Activated naive CD4-positive, alpha-beta T cell treated with anti-CD3 and anti-CD28 coated beads, Interleukin-2, amount 10 ng/mL, durations not matched to agents 7 days and 5 days (primary cell): Measurements from ENCODE around the gene GRID1.

Source experiments
- CTCF ChIA-PET: fragments of 350-600 bp; sonication (Branson Sonifier 250); formaldehyde crosslinking; loops from one replicate; lab custom pipeline; 2021; ENCODE audit warnings: antibody characterized with exemption; lab: Charles Lee
- DNase-seq: peaks from one replicate; pipeline ENCODE4 v3.0.0-alpha.2; 2020
- H3K27ac Mint-ChIP-seq: one replicate; pipeline ENCODE4 v1.8.0; 2021; ENCODE audit warnings: mild to moderate bottlenecking, moderate library complexity, mixed read lengths
- H3K27me3 Mint-ChIP-seq: one replicate; pipeline ENCODE4 v1.8.0; 2021; ENCODE audit warnings: mild to moderate bottlenecking, mixed read lengths
- H3K36me3 Mint-ChIP-seq: one replicate; pipeline ENCODE4 v1.8.0; 2021; ENCODE audit warnings: mixed read lengths
- H3K4me1 Mint-ChIP-seq: one replicate; pipeline ENCODE4 v1.8.0; 2021; ENCODE audit warnings: mixed read lengths
- H3K4me3 Mint-ChIP-seq: one replicate; pipeline ENCODE4 v1.8.0; 2021; ENCODE audit warnings: mild to moderate bottlenecking, moderate library complexity, mixed read lengths
- H3K9me3 Mint-ChIP-seq: one replicate; pipeline ENCODE4 v1.8.0; 2021; ENCODE audit warnings: mixed read lengths

Gene GRID1

GRCh38 chr10:86388119-86388704, 21.6 kb upstream of the GRID1 start:
- no peak for DNase-seq
- Mint-ChIP-seq H3K36me3 (no peaks in the 10 kb centered on the region), H3K9me3 (no peaks in the 10 kb centered on the region), H3K4me3 (no peak overlapping the region), H3K27ac (no peak overlapping the region), H3K27me3 (peaks cover 71% of the 10 kb centered on the region), H3K4me1 (peaks cover 3% of the 10 kb centered on the region)
- CTCF ChIA-PET: interaction anchor here (1.3 to 2.9 kb wide), 2 partner anchors 9 to 196 kb away, joined by 4 to 17 read pairs; no protein-coding TSS in a partner anchor

- CTCF ChIA-PET: interaction anchor here (1.3 to 2.9 kb wide), 2 partner anchors 8 to 197 kb away, joined by 4 to 17 read pairs; no protein-coding TSS in a partner anchor
Observed at GRCh38 chr10:86387178-86387794, 20.7 kb upstream of the GRID1 start.

GRCh38 chr10:86385806-86386205, 19.2 kb upstream of the GRID1 start:
- Mint-ChIP-seq H3K9me3 (no peaks in the 10 kb centered on the region), H3K36me3 (no peaks in the 10 kb centered on the region), H3K27ac (no peak overlapping the region), H3K4me1 (peaks cover 3% of the 10 kb centered on the region), H3K4me3 (no peak overlapping the region), H3K27me3 (peaks cover 54% of the 10 kb centered on the region)
- DNase-seq: no peak
- CTCF ChIA-PET: interaction anchor here (1.0 kb wide), 1 partner anchor 8 kb away, joined by 3 read pairs; no protein-coding TSS in a partner anchor

More at GRCh38 chr10:86387178-86387794, 20.7 kb upstream of the GRID1 start:
- no peaks in the 10 kb centered on the region for H3K36me3 Mint-ChIP-seq
- no peaks in the 10 kb centered on the region for H3K9me3 Mint-ChIP-seq
- H3K27me3 Mint-ChIP-seq: peaks cover 63% of the 10 kb centered on the region
- no peak overlapping the region for H3K27ac Mint-ChIP-seq
- peaks cover 3% of the 10 kb centered on the region for H3K4me1 Mint-ChIP-seq
- H3K4me3 Mint-ChIP-seq: no peak overlapping the region
- DNase-seq: no peak

- Mint-ChIP-seq H3K4me1 (no peaks in the 10 kb centered on the region), H3K27ac (no peak overlapping the region), H3K36me3 (no peaks in the 10 kb centered on the region), H3K4me3 (no peak overlapping the region), H3K27me3 (peaks cover 42% of the 10 kb centered on the region), H3K9me3 (no peaks in the 10 kb centered on the region)
- CTCF ChIA-PET: interaction anchor here (0.7 kb wide), 1 partner anchor 8 kb away, joined by 3 read pairs; no protein-coding TSS in a partner anchor
- no peak for DNase-seq
Observed at GRCh38 chr10:86377797-86378146, 11.2 kb upstream of the GRID1 start.

GRCh38 chr10:86376852-86377796, 10.5 kb upstream of the GRID1 start:
- DNase-seq: peak; percentile 84
- Mint-ChIP-seq H3K36me3 (no peaks in the 10 kb centered on the region), H3K4me3 (no peak overlapping the region), H3K27me3 (peaks cover 47% of the 10 kb centered on the region), H3K9me3 (no peaks in the 10 kb centered on the region), H3K4me1 (no peaks in the 10 kb centered on the region), H3K27ac (no peak overlapping the region)
- CTCF ChIA-PET: interaction anchor here (0.7 kb wide), 1 partner anchor 9 kb away, joined by 3 read pairs; no protein-coding TSS in a partner anchor

GRCh38 chr10:86376403-86376802, 9.8 kb upstream of the GRID1 start:
- H3K27me3 Mint-ChIP-seq: peaks cover 54% of the 10 kb centered on the region
- CTCF ChIA-PET: no interaction called here

GRCh38 chr10:86375204-86375603, 8.6 kb upstream of the GRID1 start:
- DNase-seq: no peak
- no peaks in the 10 kb centered on the region for H3K4me1 Mint-ChIP-seq
- H3K4me3 Mint-ChIP-seq: no peak overlapping the region
- no peaks in the 10 kb centered on the region for H3K36me3 Mint-ChIP-seq
- H3K27me3 Mint-ChIP-seq: peaks cover 55% of the 10 kb centered on the region
- H3K9me3 Mint-ChIP-seq: no peaks in the 10 kb centered on the region
- CTCF ChIA-PET: no interaction called here
- no peak overlapping the region for H3K27ac Mint-ChIP-seq

More at GRCh38 chr10:86376403-86376802, 9.8 kb upstream of the GRID1 start:
- Mint-ChIP-seq H3K9me3 (no peaks in the 10 kb centered on the region), H3K4me3 (no peak overlapping the region), H3K4me1 (no peaks in the 10 kb centered on the region), H3K36me3 (no peaks in the 10 kb centered on the region), H3K27ac (no peak overlapping the region)
- no peak for DNase-seq

- no peaks in the 10 kb centered on the region for H3K9me3 Mint-ChIP-seq
- no peak overlapping the region for H3K27ac Mint-ChIP-seq
- peaks cover 60% of the 10 kb centered on the region for H3K27me3 Mint-ChIP-seq
- no peaks in the 10 kb centered on the region for H3K4me1 Mint-ChIP-seq
- H3K4me3 Mint-ChIP-seq: no peak overlapping the region
- DNase-seq: no peak
- CTCF ChIA-PET: no interaction called here
- H3K36me3 Mint-ChIP-seq: no peaks in the 10 kb centered on the region
Observed at GRCh38 chr10:86374664-86375063, 8.1 kb upstream of the GRID1 start.

- no peaks in the 10 kb centered on the region for H3K9me3 Mint-ChIP-seq
- H3K27ac Mint-ChIP-seq: no peak overlapping the region
- no peak for DNase-seq
- no peaks in the 10 kb centered on the region for H3K4me1 Mint-ChIP-seq
- CTCF ChIA-PET: no interaction called here
- H3K36me3 Mint-ChIP-seq: no peaks in the 10 kb centered on the region
- H3K4me3 Mint-ChIP-seq: no peak overlapping the region
- peaks cover 68% of the 10 kb centered on the region for H3K27me3 Mint-ChIP-seq
Observed at GRCh38 chr10:86373828-86374227, 7.2 kb upstream of the GRID1 start.

- Mint-ChIP-seq H3K4me1 (no peaks in the 10 kb centered on the region), H3K9me3 (no peaks in the 10 kb centered on the region), H3K36me3 (no peaks in the 10 kb centered on the region), H3K27ac (no peak overlapping the region), H3K27me3 (peaks cover 74% of the 10 kb centered on the region), H3K4me3 (no peak overlapping the region)
- CTCF ChIA-PET: no interaction called here
- DNase-seq: no peak
Observed at GRCh38 chr10:86373251-86373650, 6.7 kb upstream of the GRID1 start.

GRCh38 chr10:86372784-86373239, 6.2 kb upstream of the GRID1 start:
- CTCF ChIA-PET: no interaction called here
- no peaks in the 10 kb centered on the region for H3K9me3 Mint-ChIP-seq

GRCh38 chr10:86372119-86372783, 5.7 kb upstream of the GRID1 start:
- Mint-ChIP-seq H3K36me3 (peaks cover 1% of the 10 kb centered on the region), H3K4me3 (no peak overlapping the region), H3K9me3 (no peaks in the 10 kb centered on the region), H3K27ac (no peak overlapping the region), H3K4me1 (peaks cover 3% of the 10 kb centered on the region), H3K27me3 (peaks cover 79% of the 10 kb centered on the region)
- no peak for DNase-seq
- CTCF ChIA-PET: no interaction called here

More at GRCh38 chr10:86372784-86373239, 6.2 kb upstream of the GRID1 start:
- Mint-ChIP-seq H3K27ac (no peak overlapping the region), H3K4me3 (no peak overlapping the region), H3K36me3 (peaks cover 1% of the 10 kb centered on the region), H3K27me3 (peaks cover 75% of the 10 kb centered on the region), H3K4me1 (peaks cover 3% of the 10 kb centered on the region)
- DNase-seq: no peak

GRCh38 chr10:86371691-86372090, 5.1 kb upstream of the GRID1 start:
- H3K4me3 Mint-ChIP-seq: no peak overlapping the region
- H3K27me3 Mint-ChIP-seq: peaks cover 79% of the 10 kb centered on the region
- H3K9me3 Mint-ChIP-seq: no peaks in the 10 kb centered on the region
- DNase-seq: no peak
- H3K27ac Mint-ChIP-seq: no peak overlapping the region
- CTCF ChIA-PET: no interaction called here
- H3K36me3 Mint-ChIP-seq: peaks cover 1% of the 10 kb centered on the region
- H3K4me1 Mint-ChIP-seq: peaks cover 3% of the 10 kb centered on the region

- peaks cover 1% of the 10 kb centered on the region for H3K36me3 Mint-ChIP-seq
- H3K27ac Mint-ChIP-seq: no peak overlapping the region
- no peaks in the 10 kb centered on the region for H3K9me3 Mint-ChIP-seq
- H3K4me1 Mint-ChIP-seq: peaks cover 3% of the 10 kb centered on the region
- DNase-seq: peak; percentile 5
- H3K27me3 Mint-ChIP-seq: peaks cover 76% of the 10 kb centered on the region
- CTCF ChIA-PET: no interaction called here
- no peak overlapping the region for H3K4me3 Mint-ChIP-seq
Observed at GRCh38 chr10:86371116-86371515, 4.5 kb upstream of the GRID1 start.
